Progenitor cell of endocrine pancreas (in vitro differentiated cells): ENCODE data around the gene ZC3H12D. TPM values are rescaled to one million over a fixed set of nuclear protein-coding genes. Genes with fewer than 3 reads are reported as not detected.

Source experiments
- DNase-seq: peaks from one replicate; pipeline ENCODE4 v3.0.0; 2021; ENCODE audit warnings: low spot score; ENCODE audit not compliant: unreplicated experiment
- H3K27ac Mint-ChIP-seq: 2 replicates; pipeline ENCODE4 v1.8.0; 2021; ENCODE audit warnings: mild to moderate bottlenecking, moderate library complexity, mixed read lengths
- H3K27me3 Mint-ChIP-seq: 2 replicates; pipeline ENCODE4 v1.8.0; 2021; ENCODE audit warnings: mixed read lengths
- H3K36me3 Mint-ChIP-seq: 2 replicates; pipeline ENCODE4 v1.8.0; 2022; ENCODE audit warnings: mixed read lengths; ENCODE audit not compliant: insufficient read depth
- H3K4me1 Mint-ChIP-seq: 2 replicates; pipeline ENCODE4 v1.8.0; 2021; ENCODE audit warnings: low read depth, mixed read lengths
- H3K4me3 Mint-ChIP-seq: 2 replicates; pipeline ENCODE4 v1.8.0; 2021; ENCODE audit warnings: low read depth, mild to moderate bottlenecking, moderate library complexity, mixed read lengths
- H3K9me3 Mint-ChIP-seq: 2 replicates; pipeline ENCODE4 v1.8.0; 2021; ENCODE audit warnings: low read depth, mixed read lengths
- total RNA-seq: library from RNA; stranded (reverse); gene quantifications from 2 replicates; pipeline ENCODE4 v1.2.1, GENCODE V29; 2021
- TF ChIP-seq, protein P1 (sequence below): fragments of 200-600 bp; sonication (generic); IDR thresholded peaks from one replicate; pipeline ENCODE4 v1.5.0; 2021; ENCODE audit warnings: antibody characterized with exemption, mild to moderate bottlenecking; ENCODE audit not compliant: unreplicated experiment

ZC3H12D gene
- total RNA-seq, 1 donor from 2014 or later: 0.48 TPM

DNA sequence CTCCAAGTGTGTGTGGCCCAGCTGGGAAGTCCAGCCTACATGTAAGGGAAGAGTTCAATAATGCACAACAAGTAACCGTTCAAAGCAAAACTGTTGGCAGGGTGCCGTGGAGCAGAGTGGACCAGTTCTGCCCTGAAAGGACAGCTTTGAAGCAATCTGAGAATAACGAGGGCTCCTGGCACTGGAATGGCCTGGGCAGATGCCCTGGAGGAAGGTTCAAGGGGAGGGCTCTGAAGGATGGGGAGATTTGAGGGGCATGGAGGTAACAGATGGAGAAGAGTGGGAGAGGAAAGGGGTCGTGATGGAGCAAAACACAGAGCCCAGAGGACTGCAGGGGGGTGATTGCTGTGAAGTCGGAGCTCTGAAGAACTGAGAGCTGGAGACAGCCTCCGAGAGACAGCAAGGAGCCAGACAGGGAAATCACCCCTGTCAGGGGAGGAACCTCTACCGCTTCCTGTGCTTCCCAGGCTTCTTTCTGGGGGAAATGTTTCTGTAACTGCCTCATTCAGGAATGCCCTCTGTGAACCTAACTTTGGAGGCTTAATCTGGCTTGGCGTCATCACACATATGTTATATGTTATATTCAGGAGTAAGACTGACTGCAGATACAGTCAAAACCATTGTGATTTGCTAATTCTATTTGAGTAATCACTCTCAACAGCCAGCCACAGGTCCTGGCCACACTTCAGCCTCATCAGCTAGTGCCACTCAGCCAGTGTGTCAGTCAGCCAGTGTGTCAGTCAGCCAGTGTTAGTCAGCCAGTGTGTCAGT lies 41.2 kb downstream of the ZC3H12D start:
- no peak overlapping the region for H3K4me3 Mint-ChIP-seq
- TF ChIP-seq, protein P1, sequence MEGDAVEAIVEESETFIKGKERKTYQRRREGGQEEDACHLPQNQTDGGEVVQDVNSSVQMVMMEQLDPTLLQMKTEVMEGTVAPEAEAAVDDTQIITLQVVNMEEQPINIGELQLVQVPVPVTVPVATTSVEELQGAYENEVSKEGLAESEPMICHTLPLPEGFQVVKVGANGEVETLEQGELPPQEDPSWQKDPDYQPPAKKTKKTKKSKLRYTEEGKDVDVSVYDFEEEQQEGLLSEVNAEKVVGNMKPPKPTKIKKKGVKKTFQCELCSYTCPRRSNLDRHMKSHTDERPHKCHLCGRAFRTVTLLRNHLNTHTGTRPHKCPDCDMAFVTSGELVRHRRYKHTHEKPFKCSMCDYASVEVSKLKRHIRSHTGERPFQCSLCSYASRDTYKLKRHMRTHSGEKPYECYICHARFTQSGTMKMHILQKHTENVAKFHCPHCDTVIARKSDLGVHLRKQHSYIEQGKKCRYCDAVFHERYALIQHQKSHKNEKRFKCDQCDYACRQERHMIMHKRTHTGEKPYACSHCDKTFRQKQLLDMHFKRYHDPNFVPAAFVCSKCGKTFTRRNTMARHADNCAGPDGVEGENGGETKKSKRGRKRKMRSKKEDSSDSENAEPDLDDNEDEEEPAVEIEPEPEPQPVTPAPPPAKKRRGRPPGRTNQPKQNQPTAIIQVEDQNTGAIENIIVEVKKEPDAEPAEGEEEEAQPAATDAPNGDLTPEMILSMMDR: no peak
- H3K27me3 Mint-ChIP-seq: peaks cover 27% of the 10 kb centered on the region
- peaks cover 10% of the 10 kb centered on the region for H3K4me1 Mint-ChIP-seq
- DNase-seq: no peak
- H3K27ac Mint-ChIP-seq: no peak overlapping the region
- no peaks in the 10 kb centered on the region for H3K36me3 Mint-ChIP-seq
- no peaks in the 10 kb centered on the region for H3K9me3 Mint-ChIP-seq

DNA sequence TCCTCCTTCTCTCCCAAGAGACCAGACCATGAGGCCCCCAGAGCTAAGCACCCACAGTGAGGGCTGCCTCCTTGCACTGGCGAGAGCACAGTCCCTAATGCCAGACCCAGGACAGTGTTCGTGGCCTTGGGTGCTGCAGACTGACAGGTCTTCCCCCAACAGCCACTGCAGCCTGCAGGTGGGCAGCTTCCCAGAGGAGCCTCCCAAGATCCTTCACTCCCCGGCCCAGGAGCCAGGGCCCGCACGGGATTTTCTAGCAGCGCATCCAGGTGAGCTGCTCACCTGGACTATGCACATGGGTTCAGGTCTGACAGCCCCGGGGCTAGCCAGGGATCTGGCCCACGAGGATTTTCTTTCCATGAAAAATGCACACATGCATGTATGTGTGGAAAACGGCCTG lies 43.1 kb downstream of the ZC3H12D start:
- no peak overlapping the region for H3K4me3 Mint-ChIP-seq

DNA sequence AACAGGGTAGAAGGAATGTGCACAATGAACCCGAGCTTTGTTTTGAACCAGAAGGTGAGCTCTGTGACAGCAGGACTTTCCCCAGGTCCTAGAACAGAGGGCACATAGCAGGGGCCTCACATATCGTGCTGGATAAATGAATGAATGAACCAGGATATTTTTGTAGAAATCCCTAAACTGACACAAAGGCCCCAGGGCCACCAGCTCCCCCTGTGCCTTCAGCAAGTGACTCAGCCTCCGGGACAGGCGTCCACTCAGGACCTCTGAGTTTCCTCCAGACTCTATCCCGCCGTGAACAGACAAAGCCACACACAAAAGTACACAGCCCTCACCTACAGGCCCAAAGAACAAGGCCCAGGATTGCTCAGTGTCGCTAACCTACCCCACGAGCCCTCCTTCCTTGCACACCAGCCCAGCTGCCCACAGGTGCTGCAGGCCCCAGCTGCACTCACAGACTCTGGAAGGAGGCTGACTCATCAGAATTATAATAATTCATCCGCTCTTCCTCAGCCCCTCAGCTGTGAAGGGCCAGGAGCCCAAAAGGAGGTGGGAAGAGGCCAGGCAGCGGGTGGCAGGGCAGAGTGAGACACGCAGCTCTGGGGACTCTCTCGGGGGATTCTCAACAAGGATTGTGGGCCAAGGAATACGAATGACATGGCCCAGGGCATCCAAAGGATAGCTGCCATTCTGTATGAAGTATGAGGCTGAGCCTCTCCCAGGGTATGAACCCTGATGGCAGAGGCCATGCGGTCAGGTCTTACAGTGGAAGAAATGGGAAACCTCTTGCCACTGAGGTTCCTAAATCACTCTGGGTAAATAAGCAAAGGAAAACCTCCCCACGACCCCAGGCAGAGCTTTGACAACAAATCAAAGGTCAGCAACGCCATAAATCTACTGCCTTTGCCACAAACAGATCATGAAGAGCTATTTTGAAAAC lies 43.8 kb downstream of the ZC3H12D start:
- no peak for DNase-seq
- Mint-ChIP-seq H3K4me3 (no peak overlapping the region), H3K36me3 (no peaks in the 10 kb centered on the region), H3K4me1 (peaks cover 10% of the 10 kb centered on the region), H3K27me3 (peaks cover 19% of the 10 kb centered on the region), H3K9me3 (no peaks in the 10 kb centered on the region), H3K27ac (peak overlapping the region; percentile 46)
- TF ChIP-seq, protein P1: no peak

More for the DNA sequence above, 43.1 kb downstream of the ZC3H12D start:
- Mint-ChIP-seq H3K27ac (no peak overlapping the region), H3K4me1 (peaks cover 10% of the 10 kb centered on the region), H3K27me3 (peaks cover 26% of the 10 kb centered on the region), H3K36me3 (no peaks in the 10 kb centered on the region), H3K9me3 (no peaks in the 10 kb centered on the region)
- TF ChIP-seq, protein P1: no peak
- no peak for DNase-seq

DNA sequence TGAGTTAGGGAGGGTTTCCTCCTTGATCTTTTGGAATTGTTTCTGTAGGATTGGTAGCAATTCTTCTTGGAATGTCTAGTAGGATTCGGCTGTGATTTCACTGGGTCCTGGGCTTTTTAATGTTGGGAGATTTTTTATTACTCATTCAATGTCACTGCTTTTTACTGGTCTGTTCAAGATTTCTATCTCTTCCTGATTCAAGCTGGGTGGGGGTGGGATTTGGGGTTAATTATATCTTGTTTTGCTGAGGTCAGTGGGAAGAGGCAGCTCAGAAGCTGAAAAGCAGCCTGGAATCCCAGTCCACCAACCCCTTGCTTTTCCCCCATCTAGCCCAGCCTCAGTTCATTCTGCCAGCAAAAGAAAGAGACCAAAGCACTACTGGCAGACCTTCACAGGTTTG lies 45.2 kb downstream of the ZC3H12D start:
- no peak overlapping the region for H3K27ac Mint-ChIP-seq
- TF ChIP-seq, protein P1: no peak
- DNase-seq: no peak
- peaks cover 19% of the 10 kb centered on the region for H3K27me3 Mint-ChIP-seq
- H3K4me1 Mint-ChIP-seq: peaks cover 10% of the 10 kb centered on the region
- H3K36me3 Mint-ChIP-seq: no peaks in the 10 kb centered on the region
- no peaks in the 10 kb centered on the region for H3K9me3 Mint-ChIP-seq
- no peak overlapping the region for H3K4me3 Mint-ChIP-seq

DNA sequence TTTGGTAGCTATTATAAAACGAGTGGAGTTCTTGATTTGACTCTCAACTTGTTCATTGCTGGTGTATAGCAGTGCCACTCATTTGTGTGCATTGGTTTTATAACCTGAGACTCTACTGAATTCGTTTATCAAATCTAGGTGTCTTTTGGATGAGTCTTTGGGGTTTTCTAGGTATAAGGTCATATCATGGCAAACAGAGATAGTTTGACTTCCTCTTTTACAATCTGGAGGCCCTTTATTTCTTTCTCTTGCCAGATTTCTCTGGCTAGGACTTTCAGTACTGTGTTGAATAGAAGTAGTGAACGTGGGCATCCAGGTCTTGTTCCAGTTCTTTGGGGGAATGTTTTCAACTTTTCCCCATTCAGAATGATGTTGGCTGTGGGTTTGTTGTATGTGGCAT lies 46.0 kb downstream of the ZC3H12D start:
- Mint-ChIP-seq H3K4me1 (peaks cover 10% of the 10 kb centered on the region), H3K27ac (no peak overlapping the region), H3K9me3 (no peaks in the 10 kb centered on the region), H3K36me3 (no peaks in the 10 kb centered on the region), H3K27me3 (peaks cover 24% of the 10 kb centered on the region), H3K4me3 (no peak overlapping the region)
- DNase-seq: no peak
- TF ChIP-seq, protein P1: no peak
